SK-N-SH (cell line): ENCODE measurements around the gene S100A10. TPM values are rescaled to one million over a fixed set of nuclear protein-coding genes. Genes with fewer than 3 reads are reported as not detected.

Source experiments
- CTCF ChIA-PET: fragments of 300-600, 350-600 bp; formaldehyde crosslinking; extraction: SDS; loops from one replicate; lab custom pipeline; 2021; lab: Yijun Ruan, JAX
- POLR2A ChIA-PET: fragments of 350-600 bp; sonication (Branson Sonifier 250); formaldehyde crosslinking; extraction: SDS; loops from one replicate; lab custom pipeline; 2020; ENCODE audit warnings: antibody characterized with exemption, inconsistent platforms; lab: Yijun Ruan, JAX
- DNase-seq: peaks from one replicate; pipeline ENCODE4 v3.0.0; 2012
- H2AFZ ChIP-seq: fragments of 200-600 bp; sonication (generic); 2 replicates; pipeline ENCODE4 v1.8.1; 2016; ENCODE audit warnings: antibody characterized with exemption, mild to moderate bottlenecking, low read depth
- H3F3A ChIP-seq: fragments of 200-600 bp; sonication (generic); replicated peaks from 2 replicates; pipeline ENCODE3; 2016; ENCODE audit warnings: antibody characterized with exemption, mild to moderate bottlenecking; ENCODE audit not compliant: insufficient read depth
- H3K27ac ChIP-seq, 2 experiments: fragments of 200-500 bp in 1 of 2; fragments of 200-600 bp in 1 of 2; sonication (Bioruptor generic) in 1 of 2; sonication (generic), shearing (Covaris generic) in 1 of 2; 2 replicates each; pipeline versions ENCODE4 v1.5.1 to v1.6.1; 2014 to 2016; ENCODE audit warnings: low read depth in 2 of 2, inconsistent platforms in 1 of 2, low read length in 1 of 2, mild to moderate bottlenecking in 1 of 2, mixed read lengths in 1 of 2
- H3K27me3 ChIP-seq: fragments of 200-600 bp; sonication (generic), shearing (Covaris generic); 2 replicates; pipeline ENCODE4 v1.6.1; 2016; ENCODE audit warnings: mixed run types; ENCODE audit not compliant: insufficient read depth
- H3K36me3 ChIP-seq, 2 experiments: fragments of 200-500 bp in 1 of 2; fragments of 200-600 bp in 1 of 2; sonication (Bioruptor generic) in 1 of 2; sonication (generic) in 1 of 2; replicated peaks in 1 of 2; 2 replicates each; pipeline versions ENCODE3 to v1.5.1; 2014 to 2016; ENCODE audit warnings: low read length in 1 of 2, mild to moderate bottlenecking in 1 of 2; ENCODE audit not compliant: insufficient read depth in 2 of 2, control insufficient read depth in 1 of 2
- H3K4me1 ChIP-seq, 2 experiments: fragments of 200-500 bp in 1 of 2; fragments of 200-600 bp in 1 of 2; sonication (Bioruptor generic) in 1 of 2; sonication (generic), shearing (Covaris generic) in 1 of 2; 2 replicates each; pipeline versions ENCODE4 v1.5.1 to v1.6.1; 2014 to 2016; ENCODE audit warnings: low read depth in 1 of 2, low read length in 1 of 2, mixed run types in 1 of 2; ENCODE audit not compliant: insufficient read depth in 2 of 2, control insufficient read depth in 1 of 2
- H3K4me2 ChIP-seq: fragments of 200-600 bp; sonication (generic), shearing (Covaris generic); 2 replicates; pipeline ENCODE4 v1.6.1; 2017; ENCODE audit warnings: mixed run types
- H3K4me3 ChIP-seq, 2 experiments: fragments of 200-500 bp in 1 of 2; fragments of 200-600 bp in 1 of 2; sonication (Bioruptor generic) in 1 of 2; sonication (generic), shearing (Covaris generic) in 1 of 2; 2 replicates each; pipeline versions ENCODE4 v1.5.1 to v1.8.1; 2014 to 2016; ENCODE audit warnings: low read depth in 2 of 2, inconsistent platforms in 1 of 2, low read length in 1 of 2, mild to moderate bottlenecking in 1 of 2, mixed read lengths in 1 of 2, moderate library complexity in 1 of 2
- H3K79me2 ChIP-seq: fragments of 200-600 bp; sonication (generic); 2 replicates; pipeline ENCODE4 v1.8.1; 2017; ENCODE audit warnings: mild to moderate bottlenecking; ENCODE audit not compliant: insufficient read depth
- H3K9ac ChIP-seq: fragments of 200-600 bp; sonication (generic); 2 replicates; pipeline ENCODE4 v1.6.1; 2017; ENCODE audit warnings: mixed run types
- H3K9me2 ChIP-seq: fragments of 200-600 bp; sonication (generic); 2 replicates; pipeline ENCODE4 v1.6.1; 2017; ENCODE audit warnings: mixed run types
- H3K9me3 ChIP-seq: fragments of 200-600 bp; sonication (generic); 2 replicates; pipeline ENCODE4 v1.6.1; 2017; ENCODE audit warnings: mixed run types, mild to moderate bottlenecking, moderate library complexity
- H4K20me1 ChIP-seq: fragments of 200-600 bp; sonication (generic); 2 replicates; pipeline ENCODE4 v1.6.1; 2017; ENCODE audit warnings: mild to moderate bottlenecking, mixed run types; ENCODE audit not compliant: insufficient read depth
- CHD2 ChIP-seq: fragments of 150-350 bp; IDR thresholded peaks from 2 replicates; pipeline ENCODE4 v1.6.1; 2018; ENCODE audit warnings: low read length; ENCODE audit not compliant: partially characterized antibody
- ELF1 ChIP-seq: IDR thresholded peaks from 2 replicates; pipeline ENCODE4 v1.4.0; 2012
- EZH2phosphoT487 ChIP-seq: fragments of 200-600 bp; sonication (generic); IDR thresholded peaks from 2 replicates; pipeline ENCODE4 v1.6.1; 2017; ENCODE audit warnings: low read depth, mixed run types, mild to moderate bottlenecking, antibody characterized with exemption, moderate library complexity, borderline replicate concordance
- FOXJ3 ChIP-seq: sonication (generic); formaldehyde crosslinking; IDR thresholded peaks from 2 replicates; pipeline ENCODE4 v1.5.1; 2020; ENCODE audit warnings: mild to moderate bottlenecking, missing genetic modification reagents
- FOXM1 ChIP-seq: IDR thresholded peaks from 2 replicates; pipeline ENCODE4 v1.4.0; 2012; ENCODE audit warnings: low read depth, mild to moderate bottlenecking
- IRF3 ChIP-seq: fragments of 150-350 bp; IDR thresholded peaks from 2 replicates; pipeline ENCODE4 v1.6.1; 2016; ENCODE audit warnings: mild to moderate bottlenecking, low read depth, low read length
- JUND ChIP-seq: IDR thresholded peaks from 2 replicates; pipeline ENCODE4 v1.4.0; 2012
- MAX ChIP-seq: IDR thresholded peaks from 2 replicates; pipeline ENCODE4 v1.4.0; 2012; ENCODE audit warnings: low read depth
- MXI1 ChIP-seq: IDR thresholded peaks from 2 replicates; pipeline ENCODE4 v1.6.1; 2012; ENCODE audit warnings: mild to moderate bottlenecking, low read depth, low read length, improper control_type of control experiment
- NRF1 ChIP-seq: IDR thresholded peaks from 2 replicates; pipeline ENCODE4 v1.6.1; 2012; ENCODE audit warnings: low read depth, mild to moderate bottlenecking, low read length
- PBX3 ChIP-seq: IDR thresholded peaks from 2 replicates; pipeline ENCODE4; 2012
- RAD21 ChIP-seq: IDR thresholded peaks from 2 replicates; pipeline ENCODE4 v1.6.1; 2012; ENCODE audit warnings: mild to moderate bottlenecking, low read length
- RCOR1 ChIP-seq: fragments of 150-350 bp; IDR thresholded peaks from 2 replicates; pipeline ENCODE4 v1.6.1; 2017; ENCODE audit warnings: antibody characterized with exemption, low read length
- REST ChIP-seq: IDR thresholded peaks from 2 replicates; pipeline ENCODE4 v1.6.1; 2012; ENCODE audit warnings: mild to moderate bottlenecking, low read depth, low read length, moderate library complexity
- RFX5 ChIP-seq: IDR thresholded peaks from 2 replicates; pipeline ENCODE4 v1.6.1; 2012; ENCODE audit warnings: mild to moderate bottlenecking, improper control_type of control experiment, low read length
- RXRA ChIP-seq: IDR thresholded peaks from 2 replicates; pipeline ENCODE4 v1.4.0; 2012; ENCODE audit warnings: low read depth, mild to moderate bottlenecking, borderline replicate concordance
- SIN3A ChIP-seq: IDR thresholded peaks from 2 replicates; pipeline ENCODE4 v1.6.1; 2012; ENCODE audit warnings: low read depth, mild to moderate bottlenecking, low read length, moderate library complexity, borderline replicate concordance
- TAF1 ChIP-seq: IDR thresholded peaks from 2 replicates; pipeline ENCODE4 v1.6.1; 2012; ENCODE audit warnings: low read depth, mild to moderate bottlenecking, low read length, moderate library complexity, borderline replicate concordance
- TCF12 ChIP-seq: IDR thresholded peaks from 2 replicates; pipeline ENCODE4 v1.4.0; 2012
- USF2 ChIP-seq: fragments of 150-350 bp; IDR thresholded peaks from 2 replicates; pipeline ENCODE4 v1.6.1; 2017; ENCODE audit warnings: antibody characterized with exemption, low read length, low read depth, borderline replicate concordance
- WGBS: methylation state at CpG from one replicate; pipeline ENCODE4 v1.1.6; 2017; ENCODE audit warnings: low lambda C conversion rate; 5-methylcytosine and 5-hydroxymethylcytosine counted together
- polyA plus RNA-seq, 3 experiments: library from polyadenylated mRNA; depleted of rRNA; stranded (reverse); fragments of >200 nt; gene quantifications; 2 replicates each; pipeline ENCODE4 v1.2.3, GENCODE V29; 2012

S100A10 gene
- polyA plus RNA-seq, 1 of the 3 experiments (the other 2 are of a cell fraction): 161 TPM

- Histone ChIP-seq H3K4me2 (no peak overlapping the region), H3K9me2 (no peaks in the 10 kb centered on the region), H3K36me3 (no peaks in the 10 kb centered on the region), H2AFZ (no peak overlapping the region), H3K9ac (no peak overlapping the region), H3F3A (no peaks in the 10 kb centered on the region), H3K79me2 (no peaks in the 10 kb centered on the region), H4K20me1 (no peaks in the 10 kb centered on the region), H3K27me3 (peaks cover 74% of the 10 kb centered on the region; the same call in 1 of the 2 replicates), H3K9me3 (no peaks in the 10 kb centered on the region), H3K4me1 (no peaks in the 10 kb centered on the region), H3K27ac (no peak overlapping the region), H3K4me3 (no peak overlapping the region)
- DNase-seq: no peak
- CTCF ChIA-PET: interaction anchor here (1.3 to 5.7 kb wide), 2 partner anchors 14 to 81 kb away, joined by 4 to 37 read pairs; no protein-coding TSS in a partner anchor
- POLR2A ChIA-PET: no interaction called here
- TF ChIP-seq RAD21 (no peak), FOXJ3 (CRISPR knock-in tag) (no peak), EZH2phosphoT487 (no peak), RCOR1 (no peak), MXI1 (no peak), JUND (no peak), REST (no peak), NRF1 (no peak), SIN3A (no peak), IRF3 (no peak), PBX3 (no peak), TCF12 (no peak)
- WGBS: 13% methylated on average over 6 of the region's 6 CpGs
Observed at GRCh38 chr1:152015766-152016165, 22.1 kb upstream of the S100A10 start.

GRCh38 chr1:152014943-152015342, 21.3 kb upstream of the S100A10 start:
- Histone ChIP-seq H3K4me1 (no peaks in the 10 kb centered on the region), H3K36me3 (no peaks in the 10 kb centered on the region), H3K4me3 (no peak overlapping the region), H3K9me2 (no peaks in the 10 kb centered on the region), H2AFZ (no peak overlapping the region), H3K9me3 (no peaks in the 10 kb centered on the region), H3F3A (no peaks in the 10 kb centered on the region), H3K27me3 (peaks cover 76% of the 10 kb centered on the region; the same call in 1 of the 2 replicates), H3K4me2 (no peak overlapping the region), H3K79me2 (no peaks in the 10 kb centered on the region), H3K27ac (no peak overlapping the region), H3K9ac (no peak overlapping the region), H4K20me1 (no peaks in the 10 kb centered on the region)
- DNase-seq: no peak
- POLR2A ChIA-PET: no interaction called here
- 8% methylated on average over 1 of the region's 1 CpG for WGBS
- CTCF ChIA-PET: interaction anchor here (1.0 to 5.7 kb wide), 3 partner anchors 13 to 80 kb away, joined by 4 to 37 read pairs (median 4); no protein-coding TSS in a partner anchor
- no peak for TF ChIP-seq FOXM1
- no peak for TF ChIP-seq USF2
- no peak for TF ChIP-seq RCOR1
- no peak for TF ChIP-seq ELF1
- no peak for TF ChIP-seq MAX
- TF ChIP-seq SIN3A: no peak
- TF ChIP-seq RFX5: no peak
- no peak for TF ChIP-seq NRF1
- TF ChIP-seq MXI1: no peak
- no peak for TF ChIP-seq JUND
- no peak for TF ChIP-seq TCF12
- no peak for TF ChIP-seq CHD2
- no peak for TF ChIP-seq RXRA
- no peak for TF ChIP-seq TAF1
